ENCODE measurements around the gene ISL1. TPM values are rescaled to one million over a fixed set of nuclear protein-coding genes. Genes with fewer than 3 reads are reported as not detected.

Gene ISL1
- total RNA-seq, 1 experiment from 2014 or later: 11.8 TPM

- Histone ChIP-seq H3K9me3 (ENCODE audit: low read depth, low read length, poor library complexity, severe bottlenecking) (no peaks in the 10 kb centered on the region), H3K36me3 (ENCODE audit: insufficient read depth, low read length, poor library complexity, severe bottlenecking) (no peaks in the 10 kb centered on the region), H3K27ac (ENCODE audit: low read depth, low read length, poor library complexity, severe bottlenecking) (no peak overlapping the region), H3K4me1 (ENCODE audit: insufficient read depth, low read length, poor library complexity, severe bottlenecking) (peaks cover 17% of the 10 kb centered on the region), H3K4me3 (ENCODE audit: low read depth, low read length, poor library complexity, severe bottlenecking) (peak overlapping the region; percentile 38), H3K27me3 (replicated peaks; ENCODE audit: insufficient read depth, low read depth, low read length, poor library complexity) (no peaks in the 10 kb centered on the region)
- no peak for DNase-seq (ENCODE audit: low spot score)
- TF ChIP-seq EZH2 (IDR thresholded peaks at IDR 0.05; ENCODE audit: borderline replicate concordance, low read depth, low read length, poor library complexity, severe bottlenecking) (no peak), CTCF (conservative IDR thresholded peaks at IDR 0.05; ENCODE audit: low read depth, low read length) (no peak)
- intact Hi-C loops (cut with micrococcal nuclease; ENCODE audit: unreplicated experiment): no loop called here
- POLR2A ChIA-PET (ENCODE audit: low non-redundant PET): no interaction called here
- CTCF ChIA-PET: no interaction called here
- BruUV-seq (replicated peaks): no TSS peak
Measured at GRCh38 chr5:51398875-51399642, 15.8 kb downstream of the ISL1 start.

GRCh38 chr5:51399643-51400006 is 16.4 kb downstream of the ISL1 start:
- intact Hi-C loops (cut with micrococcal nuclease; ENCODE audit: unreplicated experiment): no loop called here
- DNase-seq (ENCODE audit: low spot score): no peak
- peak overlapping the region; percentile 38 for H3K4me3 ChIP-seq (ENCODE audit: low read depth, low read length, poor library complexity, severe bottlenecking)
- TF ChIP-seq CTCF (conservative IDR thresholded peaks at IDR 0.05; ENCODE audit: low read depth, low read length) (no peak), EZH2 (IDR thresholded peaks at IDR 0.05; ENCODE audit: borderline replicate concordance, low read depth, low read length, poor library complexity, severe bottlenecking) (no peak)
- BruUV-seq (replicated peaks): no TSS peak
- ChIA-PET CTCF (no interaction called here), POLR2A (ENCODE audit: low non-redundant PET) (no interaction called here)
- H3K9me3 ChIP-seq (ENCODE audit: low read depth, low read length, poor library complexity, severe bottlenecking): no peaks in the 10 kb centered on the region
- H3K27me3 ChIP-seq (replicated peaks; ENCODE audit: insufficient read depth, low read depth, low read length, poor library complexity): no peaks in the 10 kb centered on the region
- no peaks in the 10 kb centered on the region for H3K36me3 ChIP-seq (ENCODE audit: insufficient read depth, low read length, poor library complexity, severe bottlenecking)
- peaks cover 17% of the 10 kb centered on the region for H3K4me1 ChIP-seq (ENCODE audit: insufficient read depth, low read length, poor library complexity, severe bottlenecking)
- H3K27ac ChIP-seq (ENCODE audit: low read depth, low read length, poor library complexity, severe bottlenecking): no peak overlapping the region

- H3K27me3 ChIP-seq (replicated peaks; ENCODE audit: insufficient read depth, low read depth, low read length, poor library complexity): no peaks in the 10 kb centered on the region
- H3K36me3 ChIP-seq (ENCODE audit: insufficient read depth, low read length, poor library complexity, severe bottlenecking): no peaks in the 10 kb centered on the region
- no peak overlapping the region for H3K4me3 ChIP-seq (ENCODE audit: low read depth, low read length, poor library complexity, severe bottlenecking)
- ChIA-PET POLR2A (ENCODE audit: low non-redundant PET) (no interaction called here), CTCF (no interaction called here)
- BruUV-seq (replicated peaks): no TSS peak
- no peaks in the 10 kb centered on the region for H3K4me1 ChIP-seq (ENCODE audit: insufficient read depth, low read length, poor library complexity, severe bottlenecking)
- H3K27ac ChIP-seq (ENCODE audit: low read depth, low read length, poor library complexity, severe bottlenecking): no peak overlapping the region
- no peak for DNase-seq (ENCODE audit: low spot score)
- TF ChIP-seq CTCF (conservative IDR thresholded peaks at IDR 0.05; ENCODE audit: low read depth, low read length) (no peak), EZH2 (IDR thresholded peaks at IDR 0.05; ENCODE audit: borderline replicate concordance, low read depth, low read length, poor library complexity, severe bottlenecking) (no peak)
- intact Hi-C loops (cut with micrococcal nuclease; ENCODE audit: unreplicated experiment): no loop called here
- no peaks in the 10 kb centered on the region for H3K9me3 ChIP-seq (ENCODE audit: low read depth, low read length, poor library complexity, severe bottlenecking)
Measured at GRCh38 chr5:51404255-51404654, 21.0 kb downstream of the ISL1 start.
